ENCODE results near the gene F10. TPM values are rescaled to one million over a fixed set of nuclear protein-coding genes. Genes with fewer than 3 reads are reported as not detected.

F10 gene
- total RNA-seq, 2 experiments from 2014 or later, result not detected

GRCh38 chr13:113121928-113122471, 599 bp upstream of the F10 start:
- POLR2A ChIA-PET, result no interaction called here

GRCh38 chr13:113123226-113124201, 915 bp downstream of the F10 start:
- CTCF ChIA-PET (ENCODE audit: unreplicated experiment), result no interaction called here

More at GRCh38 chr13:113121928-113122471, 599 bp upstream of the F10 start:
- intact Hi-C loops (cut with micrococcal nuclease; ENCODE audit: unreplicated experiment), result no loop called here
- no peak overlapping the region for H3K4me2 ChIP-seq (ENCODE audit: low read length)
- no peaks in the 10 kb centered on the region for H3K9me3 ChIP-seq (ENCODE audit: low read length)
- H3K9me2 ChIP-seq (ENCODE audit: insufficient read depth, low read length), result no peaks in the 10 kb centered on the region
- DNase-seq (ENCODE audit: low spot score), result no peak
- no peak for TF ChIP-seq EZH2phosphoT487 (IDR thresholded peaks at IDR 0.05; ENCODE audit: borderline replicate concordance, low read depth, low read length)
- TF ChIP-seq CTCF (conservative IDR thresholded peaks at IDR 0.05; ENCODE audit: low read length), result no peak
- no peaks in the 10 kb centered on the region for H3K4me1 ChIP-seq (ENCODE audit: insufficient read depth, low read length, poor library complexity, severe bottlenecking)
- no peak overlapping the region for H3K27ac ChIP-seq (ENCODE audit: low read depth, low read length, poor library complexity, severe bottlenecking)
- H2AFZ ChIP-seq (ENCODE audit: low read length), result no peak overlapping the region
- CTCF ChIA-PET (ENCODE audit: unreplicated experiment), result no interaction called here
- no peak overlapping the region for H3K4me3 ChIP-seq (ENCODE audit: low read depth, low read length, poor library complexity, severe bottlenecking)
- no peaks in the 10 kb centered on the region for H3K79me2 ChIP-seq (ENCODE audit: insufficient read depth, low read depth, low read length)
- BruUV-seq (replicated peaks), result no TSS peak
- H3K36me3 ChIP-seq (ENCODE audit: insufficient read depth, low read length), result no peaks in the 10 kb centered on the region
- H4K20me1 ChIP-seq (ENCODE audit: insufficient read depth, low read length), result no peaks in the 10 kb centered on the region

More at GRCh38 chr13:113123226-113124201, 915 bp downstream of the F10 start:
- TF ChIP-seq EZH2phosphoT487 (IDR thresholded peaks at IDR 0.05; ENCODE audit: borderline replicate concordance, low read depth, low read length), result no peak
- peak; percentile 39; the same call in 1 of the 2 replicates for TF ChIP-seq CTCF (conservative IDR thresholded peaks at IDR 0.05; ENCODE audit: low read length)
- Histone ChIP-seq H2AFZ (ENCODE audit: low read length) (no peak overlapping the region), H3K27ac (ENCODE audit: low read depth, low read length, poor library complexity, severe bottlenecking) (no peak overlapping the region), H3K4me2 (ENCODE audit: low read length) (no peak overlapping the region), H3K4me3 (ENCODE audit: low read depth, low read length, poor library complexity, severe bottlenecking) (no peak overlapping the region), H3K9me3 (ENCODE audit: low read length) (no peaks in the 10 kb centered on the region), H4K20me1 (ENCODE audit: insufficient read depth, low read length) (no peaks in the 10 kb centered on the region), H3K9me2 (ENCODE audit: insufficient read depth, low read length) (no peaks in the 10 kb centered on the region), H3K36me3 (ENCODE audit: insufficient read depth, low read length) (no peaks in the 10 kb centered on the region), H3K4me1 (ENCODE audit: insufficient read depth, low read length, poor library complexity, severe bottlenecking) (no peaks in the 10 kb centered on the region), H3K79me2 (ENCODE audit: insufficient read depth, low read depth, low read length) (no peaks in the 10 kb centered on the region)
- POLR2A ChIA-PET, result no interaction called here
- DNase-seq (ENCODE audit: low spot score), result no peak
- intact Hi-C loops (cut with micrococcal nuclease; ENCODE audit: unreplicated experiment), result no loop called here
- no TSS peak for BruUV-seq (replicated peaks)

Data from OCI-LY7 (cell line).